ENCODE measurements around the gene CHIT1. TPM values are rescaled to one million over a fixed set of nuclear protein-coding genes. Genes with fewer than 3 reads are reported as not detected.

Gene CHIT1
- total RNA-seq, 1 experiment from 2014 or later: not detected

DNA sequence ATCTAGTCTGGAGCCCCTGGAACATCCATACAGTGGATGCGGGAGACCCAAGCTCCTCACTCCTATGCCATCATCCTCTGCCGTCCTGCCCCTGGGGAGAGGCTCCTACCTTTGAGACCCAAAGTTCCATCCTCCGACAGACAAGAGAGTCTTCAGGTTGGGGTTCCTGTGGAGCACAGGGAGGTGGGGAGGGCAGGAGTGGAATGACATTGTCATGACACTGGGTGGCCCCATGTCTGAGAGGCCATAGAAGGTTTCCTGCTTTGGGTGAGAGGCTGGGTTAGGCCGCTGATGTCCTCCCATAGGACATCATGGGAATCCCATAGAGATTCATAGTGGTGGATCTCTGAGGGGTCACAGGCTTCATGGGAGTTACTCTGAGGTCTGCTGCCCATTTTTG lies 45.0 kb downstream of the CHIT1 start:
- intact Hi-C loops (cut with micrococcal nuclease; ENCODE audit: unreplicated experiment) (no loop called here), in situ Hi-C loops (cut with HindIII; ENCODE audit: low pct_unique_long_range_greater_than_20kb, low sequenced_read_pairs) (no loop called here)

DNA sequence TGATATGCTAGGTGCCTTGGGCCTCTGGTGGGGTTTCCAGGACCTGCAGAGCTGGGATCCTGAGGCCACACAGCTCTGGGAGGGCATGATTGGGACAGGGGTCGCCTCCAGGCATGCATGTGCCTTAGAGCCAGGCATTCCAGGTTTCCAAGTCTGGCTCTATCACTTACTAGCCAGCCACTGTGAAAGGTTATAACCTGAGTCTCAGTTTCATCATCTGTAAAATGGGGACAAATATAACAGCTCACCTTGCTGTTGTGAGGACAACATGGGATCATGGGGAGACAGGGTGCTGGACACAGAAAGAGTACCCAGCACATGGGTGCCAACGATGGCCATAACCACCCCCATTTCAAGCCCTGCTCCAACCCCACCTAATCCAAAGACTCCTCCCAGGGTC lies 45.6 kb downstream of the CHIT1 start:
- H3K27me3 ChIP-seq (ENCODE audit: control insufficient read depth, insufficient read depth, low read length): no peaks in the 10 kb centered on the region
- TF ChIP-seq CTCF (IDR thresholded peaks at IDR 0.05) (no peak), POLR2AphosphoS5 (IDR thresholded peaks at IDR 0.05; ENCODE audit: low read depth, low read length) (no peak), SIN3A (IDR thresholded peaks at IDR 0.05; ENCODE audit: borderline replicate concordance, insufficient read depth, low read depth, low read length) (no peak)
- DNase-seq (ENCODE audit: low read depth, low spot score) (no peak), ATAC-seq (no peak)
- POLR2A ChIA-PET: no interaction called here
- H3K9me3 ChIP-seq (ENCODE audit: control insufficient read depth, insufficient read depth, low read depth, low read length): no peaks in the 10 kb centered on the region
- no TSS peak for BruUV-seq (replicated peaks)
- H3K4me1 ChIP-seq (ENCODE audit: control insufficient read depth, insufficient read depth, low read length): no peaks in the 10 kb centered on the region
- intact Hi-C loops (cut with micrococcal nuclease; ENCODE audit: unreplicated experiment) (no loop called here), in situ Hi-C loops (cut with HindIII; ENCODE audit: low pct_unique_long_range_greater_than_20kb, low sequenced_read_pairs) (no loop called here)
- CTCF ChIA-PET: no interaction called here
- H3K4me3 ChIP-seq (ENCODE audit: low read depth in 2 of 2, low read length in 2 of 2): no peak overlapping the region
- H3K27ac ChIP-seq (ENCODE audit: low read length): no peak overlapping the region
- H3K36me3 ChIP-seq (ENCODE audit: control insufficient read depth, insufficient read depth, low read length): no peaks in the 10 kb centered on the region

More for the DNA sequence above, 45.0 kb downstream of the CHIT1 start:
- CTCF ChIA-PET: no interaction called here
- Histone ChIP-seq H3K36me3 (ENCODE audit: control insufficient read depth, insufficient read depth, low read length) (no peaks in the 10 kb centered on the region), H3K9me3 (ENCODE audit: control insufficient read depth, insufficient read depth, low read depth, low read length) (no peaks in the 10 kb centered on the region), H3K27ac (ENCODE audit: low read length) (no peak overlapping the region), H3K27me3 (ENCODE audit: control insufficient read depth, insufficient read depth, low read length) (no peaks in the 10 kb centered on the region; the same call in 1 of the 2 replicates), H3K4me3 (ENCODE audit: low read depth in 2 of 2, low read length in 2 of 2) (no peak overlapping the region), H3K4me1 (ENCODE audit: control insufficient read depth, insufficient read depth, low read length) (no peaks in the 10 kb centered on the region)
- DNase-seq (ENCODE audit: low read depth, low spot score): no peak
- TF ChIP-seq CTCF (IDR thresholded peaks at IDR 0.05) (no peak), SIN3A (IDR thresholded peaks at IDR 0.05; ENCODE audit: borderline replicate concordance, insufficient read depth, low read depth, low read length) (no peak), TCF7L2 (IDR thresholded peaks at IDR 0.05; ENCODE audit: low read depth, low read length) (no peak), POLR2AphosphoS5 (IDR thresholded peaks at IDR 0.05; ENCODE audit: low read depth, low read length) (no peak)
- TF ChIP-seq, protein P1, sequence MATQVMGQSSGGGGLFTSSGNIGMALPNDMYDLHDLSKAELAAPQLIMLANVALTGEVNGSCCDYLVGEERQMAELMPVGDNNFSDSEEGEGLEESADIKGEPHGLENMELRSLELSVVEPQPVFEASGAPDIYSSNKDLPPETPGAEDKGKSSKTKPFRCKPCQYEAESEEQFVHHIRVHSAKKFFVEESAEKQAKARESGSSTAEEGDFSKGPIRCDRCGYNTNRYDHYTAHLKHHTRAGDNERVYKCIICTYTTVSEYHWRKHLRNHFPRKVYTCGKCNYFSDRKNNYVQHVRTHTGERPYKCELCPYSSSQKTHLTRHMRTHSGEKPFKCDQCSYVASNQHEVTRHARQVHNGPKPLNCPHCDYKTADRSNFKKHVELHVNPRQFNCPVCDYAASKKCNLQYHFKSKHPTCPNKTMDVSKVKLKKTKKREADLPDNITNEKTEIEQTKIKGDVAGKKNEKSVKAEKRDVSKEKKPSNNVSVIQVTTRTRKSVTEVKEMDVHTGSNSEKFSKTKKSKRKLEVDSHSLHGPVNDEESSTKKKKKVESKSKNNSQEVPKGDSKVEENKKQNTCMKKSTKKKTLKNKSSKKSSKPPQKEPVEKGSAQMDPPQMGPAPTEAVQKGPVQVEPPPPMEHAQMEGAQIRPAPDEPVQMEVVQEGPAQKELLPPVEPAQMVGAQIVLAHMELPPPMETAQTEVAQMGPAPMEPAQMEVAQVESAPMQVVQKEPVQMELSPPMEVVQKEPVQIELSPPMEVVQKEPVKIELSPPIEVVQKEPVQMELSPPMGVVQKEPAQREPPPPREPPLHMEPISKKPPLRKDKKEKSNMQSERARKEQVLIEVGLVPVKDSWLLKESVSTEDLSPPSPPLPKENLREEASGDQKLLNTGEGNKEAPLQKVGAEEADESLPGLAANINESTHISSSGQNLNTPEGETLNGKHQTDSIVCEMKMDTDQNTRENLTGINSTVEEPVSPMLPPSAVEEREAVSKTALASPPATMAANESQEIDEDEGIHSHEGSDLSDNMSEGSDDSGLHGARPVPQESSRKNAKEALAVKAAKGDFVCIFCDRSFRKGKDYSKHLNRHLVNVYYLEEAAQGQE (IDR thresholded peaks at IDR 0.05; ENCODE audit: insufficient read depth in 1 of 2, low read depth in 2 of 2, low read length in 1 of 2): no peak
- ATAC-seq: no peak
- POLR2A ChIA-PET: no interaction called here
- BruUV-seq (replicated peaks): no TSS peak

Measured in Panc1 (cell line).